ENCODE results near the gene MLXIP.

- TF ChIP-seq POLR2AphosphoS5 (IDR thresholded peaks at IDR 0.05; ENCODE audit: low read depth, low read length): no peak
- no peak for TF ChIP-seq POLR2A (IDR thresholded peaks at IDR 0.05; ENCODE audit: borderline replicate concordance, extremely low read depth, insufficient read depth, insufficient read length)
Measured at GRCh38 chr12:122106843-122107242, 28.3 kb downstream of the MLXIP start.

Data from HCT116 (cell line).